Measurements from ENCODE around the gene CLCN4.

DNA sequence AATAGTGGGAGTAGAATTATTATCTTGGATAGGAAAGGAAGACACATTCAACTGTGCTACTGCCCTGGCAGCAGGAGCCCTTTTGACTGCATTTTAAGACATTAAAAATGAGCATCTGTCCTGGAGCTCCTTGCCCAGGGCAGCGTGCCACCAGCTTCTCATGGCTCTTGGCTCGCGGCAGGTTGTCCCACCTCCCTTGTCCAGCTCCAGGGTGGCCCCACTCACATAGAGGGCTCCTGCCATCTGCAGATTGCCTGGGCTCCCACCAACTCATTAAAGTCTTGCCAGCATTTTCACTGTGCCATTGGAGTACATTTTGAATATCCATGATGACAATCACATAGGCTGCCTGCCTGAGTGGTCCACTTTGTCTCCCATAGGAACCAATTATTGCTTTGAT, 27.0 kb downstream of the CLCN4 start:
- TF ChIP-seq, protein P1, sequence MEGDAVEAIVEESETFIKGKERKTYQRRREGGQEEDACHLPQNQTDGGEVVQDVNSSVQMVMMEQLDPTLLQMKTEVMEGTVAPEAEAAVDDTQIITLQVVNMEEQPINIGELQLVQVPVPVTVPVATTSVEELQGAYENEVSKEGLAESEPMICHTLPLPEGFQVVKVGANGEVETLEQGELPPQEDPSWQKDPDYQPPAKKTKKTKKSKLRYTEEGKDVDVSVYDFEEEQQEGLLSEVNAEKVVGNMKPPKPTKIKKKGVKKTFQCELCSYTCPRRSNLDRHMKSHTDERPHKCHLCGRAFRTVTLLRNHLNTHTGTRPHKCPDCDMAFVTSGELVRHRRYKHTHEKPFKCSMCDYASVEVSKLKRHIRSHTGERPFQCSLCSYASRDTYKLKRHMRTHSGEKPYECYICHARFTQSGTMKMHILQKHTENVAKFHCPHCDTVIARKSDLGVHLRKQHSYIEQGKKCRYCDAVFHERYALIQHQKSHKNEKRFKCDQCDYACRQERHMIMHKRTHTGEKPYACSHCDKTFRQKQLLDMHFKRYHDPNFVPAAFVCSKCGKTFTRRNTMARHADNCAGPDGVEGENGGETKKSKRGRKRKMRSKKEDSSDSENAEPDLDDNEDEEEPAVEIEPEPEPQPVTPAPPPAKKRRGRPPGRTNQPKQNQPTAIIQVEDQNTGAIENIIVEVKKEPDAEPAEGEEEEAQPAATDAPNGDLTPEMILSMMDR (IDR thresholded peaks at IDR 0.05) = no peak
- no peak for TF ChIP-seq POLR2AphosphoS5 (IDR thresholded peaks at IDR 0.05)
